ENCODE data around the gene ABCA2.

Gene ABCA2

GRCh38 chr9:136992819-136993369, 35.1 kb downstream of the ABCA2 start:
- H3K27ac ChIP-seq, result peak overlapping the region; percentile 90
- DNase-seq, result no peak
- TF ChIP-seq CTCF (IDR thresholded peaks at IDR 0.05; ENCODE audit: low read depth, low read length), result no peak

GRCh38 chr9:136991993-136992818, 35.8 kb downstream of the ABCA2 start, which contains the start of gene PAXX:
PAXX (plus strand) TSS chr9:136992422; CDS start chr9:136992444, 22 bp downstream.
- Histone ChIP-seq H3K27me3 (ENCODE audit: insufficient read depth, low read depth, severe bottlenecking) (no peaks in the 10 kb centered on the region), H3K9me3 (ENCODE audit: severe bottlenecking) (peaks cover 4% of the 10 kb centered on the region), H3K27ac (peak within 1 kb of the TSS; percentile 90), H3K36me3 (peaks cover 20% of the 10 kb centered on the region), H3K4me3 (ENCODE audit: low read depth, low read length) (peak within 1 kb of the TSS; percentile 67)
- no peak for TF ChIP-seq CTCF (IDR thresholded peaks at IDR 0.05; ENCODE audit: low read depth, low read length)
- DNase-seq, result peak; percentile 91

More at GRCh38 chr9:136992819-136993369, 35.1 kb downstream of the ABCA2 start:
- Histone ChIP-seq H3K27me3 (ENCODE audit: insufficient read depth, low read depth, severe bottlenecking) (no peaks in the 10 kb centered on the region), H3K9me3 (ENCODE audit: severe bottlenecking) (peaks cover 4% of the 10 kb centered on the region), H3K36me3 (peaks cover 20% of the 10 kb centered on the region), H3K4me3 (ENCODE audit: low read depth, low read length) (peak overlapping the region; percentile 67)

GRCh38 chr9:136990242-136990911, 37.7 kb downstream of the ABCA2 start:
- Histone ChIP-seq H3K9me3 (ENCODE audit: severe bottlenecking) (peaks cover 4% of the 10 kb centered on the region), H3K36me3 (peaks cover 20% of the 10 kb centered on the region), H3K27ac (no peak overlapping the region), H3K27me3 (ENCODE audit: insufficient read depth, low read depth, severe bottlenecking) (no peaks in the 10 kb centered on the region), H3K4me3 (ENCODE audit: low read depth, low read length) (no peak overlapping the region)
- no peak for DNase-seq
- no peak for TF ChIP-seq CTCF (IDR thresholded peaks at IDR 0.05; ENCODE audit: low read depth, low read length)

- Histone ChIP-seq H3K9me3 (ENCODE audit: severe bottlenecking) (peaks cover 4% of the 10 kb centered on the region), H3K4me3 (ENCODE audit: low read depth, low read length) (no peak overlapping the region), H3K27ac (no peak overlapping the region), H3K36me3 (peaks cover 8% of the 10 kb centered on the region), H3K27me3 (ENCODE audit: insufficient read depth, low read depth, severe bottlenecking) (no peaks in the 10 kb centered on the region)
- DNase-seq, result no peak
- no peak for TF ChIP-seq CTCF (IDR thresholded peaks at IDR 0.05; ENCODE audit: low read depth, low read length)
These were observed 39.2 kb downstream of the ABCA2 start for GRCh38 chr9:136988872-136989271.

GRCh38 chr9:136985853-136986252, 42.2 kb downstream of the ABCA2 start:
- H3K9me3 ChIP-seq (ENCODE audit: severe bottlenecking), result peaks cover 4% of the 10 kb centered on the region
- H3K27me3 ChIP-seq (ENCODE audit: insufficient read depth, low read depth, severe bottlenecking), result no peaks in the 10 kb centered on the region
- TF ChIP-seq CTCF (IDR thresholded peaks at IDR 0.05; ENCODE audit: low read depth, low read length), result no peak
- no peaks in the 10 kb centered on the region for H3K36me3 ChIP-seq
- no peak overlapping the region for H3K4me3 ChIP-seq (ENCODE audit: low read depth, low read length)
- H3K27ac ChIP-seq, result no peak overlapping the region
- no peak for DNase-seq
